ENCODE measurements around the gene GPNMB.
A peak's percentile ranks its signal among the peaks of the same experiment; 100 is the strongest.

GPNMB gene

DNA sequence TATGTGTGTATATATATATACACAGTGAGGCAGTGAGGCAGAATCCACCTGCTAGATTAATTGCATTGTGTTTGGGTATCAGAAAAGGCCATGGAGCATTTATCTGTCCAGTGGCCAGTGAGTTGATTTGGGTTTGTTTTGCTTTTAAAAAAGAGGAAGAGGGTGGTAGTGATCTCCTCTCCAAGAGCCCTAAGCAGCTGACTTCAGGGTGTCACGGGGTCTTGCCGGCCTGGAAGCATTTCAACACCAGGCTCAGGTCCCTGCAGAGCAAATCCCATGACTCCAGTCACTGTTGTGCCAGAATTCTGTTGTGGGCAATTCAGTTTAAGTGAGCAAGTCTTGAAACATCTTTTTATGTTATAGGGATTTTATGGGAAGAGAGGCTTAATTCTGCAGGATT lies 30.6 kb upstream of the GPNMB start:
- no CpG with 5 or more reads among the region's 2 CpGs for WGBS (ENCODE audit: extremely low coverage, insufficient coverage, insufficient read length)
- no peak overlapping the region for H2AK5ac ChIP-seq (ENCODE audit: low read length)
- DNase-seq = peak in 1 of 2 donors; percentile 29
- no peak overlapping the region for H3K23ac ChIP-seq (ENCODE audit: low read length)
- H2BK12ac ChIP-seq (ENCODE audit: low read length) = no peak overlapping the region
- H3K4me1 ChIP-seq (ENCODE audit: control insufficient read depth in 1 of 2, insufficient read depth in 2 of 2, low read length in 2 of 2) = no peaks in the 10 kb centered on the region
- H4K12ac ChIP-seq (ENCODE audit: low read depth, low read length) = no peak overlapping the region
- no peak overlapping the region for H3K27ac ChIP-seq (ENCODE audit: low read depth, low read length)
- H3K14ac ChIP-seq (ENCODE audit: low read length) = no peak overlapping the region
- H3K18ac ChIP-seq (ENCODE audit: low read length) = no peak overlapping the region
- no peak overlapping the region for H3K4me2 ChIP-seq (ENCODE audit: low read length)
- no peak overlapping the region for H4K8ac ChIP-seq (ENCODE audit: low read depth, low read length)
- no peak overlapping the region for H3K4me3 ChIP-seq (ENCODE audit: low read depth, low read length)
- H3K36me3 ChIP-seq (ENCODE audit: control insufficient read depth in 1 of 2, insufficient read depth in 2 of 2, low read length in 2 of 2) = no peaks in the 10 kb centered on the region
- H3K9me3 ChIP-seq (ENCODE audit: insufficient read depth, low read depth, low read length) = no peaks in the 10 kb centered on the region
- H3K27me3 ChIP-seq (ENCODE audit: insufficient read depth, low read length) = no peaks in the 10 kb centered on the region
- no peaks in the 10 kb centered on the region for H3K79me1 ChIP-seq (ENCODE audit: low read length)
- no peak overlapping the region for H3K9ac ChIP-seq (ENCODE audit: low read length)
- no peak overlapping the region for H4K91ac ChIP-seq (ENCODE audit: low read depth, low read length)
- no peak overlapping the region for H2BK120ac ChIP-seq (ENCODE audit: insufficient read depth, low read length, poor library complexity)
- no peak overlapping the region for H2BK5ac ChIP-seq (ENCODE audit: low read depth, low read length, poor library complexity)
- no peaks in the 10 kb centered on the region for H3K79me2 ChIP-seq (ENCODE audit: control insufficient read depth, insufficient read depth, low read length, poor library complexity)
- H2AFZ ChIP-seq (ENCODE audit: insufficient read depth, low read length, poor library complexity) = no peak overlapping the region
- no peak overlapping the region for H3K4ac ChIP-seq (ENCODE audit: low read depth, low read length)

DNA sequence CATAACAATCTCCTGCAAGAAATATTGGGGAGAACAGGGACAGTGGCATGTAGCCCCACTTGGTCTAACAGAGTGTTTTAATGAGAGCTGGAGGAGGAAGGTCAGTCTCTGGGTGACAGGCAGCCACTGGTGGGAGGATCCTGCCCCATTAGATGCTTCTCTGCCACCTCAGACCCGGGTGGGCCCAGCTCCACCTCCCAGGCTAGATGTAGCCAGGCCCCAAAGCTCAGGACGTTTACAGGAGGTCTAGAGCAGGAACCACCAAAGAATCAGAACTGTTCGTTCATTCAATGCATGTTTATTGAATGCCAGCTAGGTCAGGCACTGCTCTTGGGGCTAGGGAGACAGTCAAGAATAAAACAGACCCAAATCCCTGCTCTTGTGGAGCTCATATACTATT lies 28.4 kb upstream of the GPNMB start:
- H3K79me1 ChIP-seq (ENCODE audit: low read length) = no peaks in the 10 kb centered on the region
- H3K27me3 ChIP-seq (ENCODE audit: insufficient read depth, low read length) = no peaks in the 10 kb centered on the region
- no peak overlapping the region for H2BK12ac ChIP-seq (ENCODE audit: low read length)
- no peak overlapping the region for H3K18ac ChIP-seq (ENCODE audit: low read length)
- H3K4me2 ChIP-seq (ENCODE audit: low read length) = no peak overlapping the region
- no peak overlapping the region for H3K4ac ChIP-seq (ENCODE audit: low read depth, low read length)
- no peak overlapping the region for H4K91ac ChIP-seq (ENCODE audit: low read depth, low read length)
- no peaks in the 10 kb centered on the region for H3K36me3 ChIP-seq (ENCODE audit: control insufficient read depth in 1 of 2, insufficient read depth in 2 of 2, low read length in 2 of 2)
- no peak overlapping the region for H3K14ac ChIP-seq (ENCODE audit: low read length)
- no peaks in the 10 kb centered on the region for H3K9me3 ChIP-seq (ENCODE audit: insufficient read depth, low read depth, low read length)
- DNase-seq = no peak
- no peaks in the 10 kb centered on the region for H3K4me1 ChIP-seq (ENCODE audit: control insufficient read depth in 1 of 2, insufficient read depth in 2 of 2, low read length in 2 of 2)
- no peak overlapping the region for H3K23ac ChIP-seq (ENCODE audit: low read length)
- H3K79me2 ChIP-seq (ENCODE audit: control insufficient read depth, insufficient read depth, low read length, poor library complexity) = no peaks in the 10 kb centered on the region
- no peak overlapping the region for H4K12ac ChIP-seq (ENCODE audit: low read depth, low read length)
- no peak overlapping the region for H2BK120ac ChIP-seq (ENCODE audit: insufficient read depth, low read length, poor library complexity)
- no peak overlapping the region for H2AK5ac ChIP-seq (ENCODE audit: low read length)
- no CpG with 5 or more reads among the region's 3 CpGs for WGBS (ENCODE audit: extremely low coverage, insufficient coverage, insufficient read length)
- H3K4me3 ChIP-seq (ENCODE audit: low read depth, low read length) = no peak overlapping the region
- no peak overlapping the region for H2BK5ac ChIP-seq (ENCODE audit: low read depth, low read length, poor library complexity)
- no peak overlapping the region for H2AFZ ChIP-seq (ENCODE audit: insufficient read depth, low read length, poor library complexity)
- no peak overlapping the region for H3K9ac ChIP-seq (ENCODE audit: low read length)
- no peak overlapping the region for H4K8ac ChIP-seq (ENCODE audit: low read depth, low read length)
- H3K27ac ChIP-seq (ENCODE audit: low read depth, low read length) = no peak overlapping the region

DNA sequence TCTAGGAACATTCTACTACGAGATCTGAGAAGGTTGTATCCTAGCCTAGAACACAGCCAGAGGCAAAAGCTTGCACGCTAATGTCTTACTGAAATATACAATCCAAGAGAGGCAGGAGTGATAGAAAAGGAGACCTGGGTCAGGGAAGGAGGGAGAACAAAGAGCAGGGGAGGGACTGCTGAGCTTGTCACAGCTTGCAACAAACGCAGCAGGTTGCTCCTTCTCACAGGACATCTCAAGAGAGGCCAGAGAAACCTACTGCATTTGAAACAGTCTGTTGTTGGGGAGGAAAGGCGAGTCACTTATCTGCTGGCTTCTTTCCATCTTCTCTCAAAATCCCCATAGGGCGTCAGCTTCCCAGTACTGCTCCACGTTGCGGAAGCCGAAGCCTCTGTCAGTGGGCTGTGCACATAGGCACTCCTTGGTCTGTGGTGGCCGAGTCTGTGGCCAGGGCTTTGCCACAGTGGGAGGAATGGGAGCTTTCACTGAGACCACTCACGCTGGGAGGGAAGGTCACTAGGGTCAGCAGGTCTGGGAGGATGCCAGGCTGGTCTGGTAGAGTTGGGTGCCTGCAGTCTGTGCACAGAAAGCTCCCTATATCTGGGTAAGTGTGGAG lies 25.8 kb upstream of the GPNMB start:
- Histone ChIP-seq H2BK12ac (ENCODE audit: low read length) (no peak overlapping the region), H3K4ac (ENCODE audit: low read depth, low read length) (no peak overlapping the region), H3K9ac (ENCODE audit: low read length) (no peak overlapping the region), H3K27me3 (ENCODE audit: insufficient read depth, low read length) (no peaks in the 10 kb centered on the region), H3K4me1 (ENCODE audit: control insufficient read depth in 1 of 2, insufficient read depth in 2 of 2, low read length in 2 of 2) (no peaks in the 10 kb centered on the region), H2BK5ac (ENCODE audit: low read depth, low read length, poor library complexity) (no peak overlapping the region), H3K14ac (ENCODE audit: low read length) (no peak overlapping the region), H3K9me3 (ENCODE audit: insufficient read depth, low read depth, low read length) (no peaks in the 10 kb centered on the region), H2BK120ac (ENCODE audit: insufficient read depth, low read length, poor library complexity) (no peak overlapping the region), H3K27ac (ENCODE audit: low read depth, low read length) (no peak overlapping the region), H4K91ac (ENCODE audit: low read depth, low read length) (no peak overlapping the region), H3K4me2 (ENCODE audit: low read length) (no peak overlapping the region), H3K36me3 (ENCODE audit: control insufficient read depth in 1 of 2, insufficient read depth in 2 of 2, low read length in 2 of 2) (no peaks in the 10 kb centered on the region), H3K18ac (ENCODE audit: low read length) (no peak overlapping the region), H2AFZ (ENCODE audit: insufficient read depth, low read length, poor library complexity) (no peak overlapping the region), H4K12ac (ENCODE audit: low read depth, low read length) (no peak overlapping the region), H3K79me2 (ENCODE audit: control insufficient read depth, insufficient read depth, low read length, poor library complexity) (no peaks in the 10 kb centered on the region), H4K8ac (ENCODE audit: low read depth, low read length) (no peak overlapping the region), H3K23ac (ENCODE audit: low read length) (no peak overlapping the region), H2AK5ac (ENCODE audit: low read length) (no peak overlapping the region), H3K4me3 (ENCODE audit: low read depth, low read length) (no peak overlapping the region), H3K79me1 (ENCODE audit: low read length) (no peaks in the 10 kb centered on the region)
- no CpG with 5 or more reads among the region's 10 CpGs for WGBS (ENCODE audit: extremely low coverage, insufficient coverage, insufficient read length)
- no peak for DNase-seq

DNA sequence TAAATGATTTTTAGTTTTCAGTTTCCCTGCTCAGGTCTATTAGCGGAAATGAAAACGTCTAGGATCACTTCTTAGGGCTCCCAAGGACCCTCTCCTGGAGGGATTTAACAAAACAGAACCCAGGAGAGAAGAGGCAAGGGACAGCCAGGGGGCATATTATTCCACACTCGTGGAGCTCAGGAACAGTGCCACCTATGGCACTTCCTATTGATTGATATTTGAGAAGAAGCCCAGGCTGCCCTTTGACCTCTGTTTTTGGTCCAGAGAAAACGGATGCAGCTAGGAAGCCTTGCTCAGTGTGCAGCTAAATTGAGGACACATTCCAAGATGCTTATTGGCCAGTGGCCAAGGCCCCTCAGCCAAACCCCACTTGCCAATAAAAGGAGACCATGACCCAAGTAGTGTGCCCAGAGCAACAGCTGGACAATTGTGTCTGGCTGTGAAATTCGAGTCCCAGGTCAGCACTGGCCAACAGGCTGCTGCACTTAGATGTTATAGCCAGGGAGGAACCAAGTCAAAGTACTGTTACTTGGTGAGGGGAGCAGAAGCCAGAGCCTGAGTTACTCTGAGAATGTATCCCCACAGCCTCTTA lies 24.0 kb upstream of the GPNMB start:
- no CpG with 5 or more reads among the region's 5 CpGs for WGBS (ENCODE audit: extremely low coverage, insufficient coverage, insufficient read length)
- DNase-seq = no peak
- Histone ChIP-seq H3K27me3 (ENCODE audit: insufficient read depth, low read length) (no peaks in the 10 kb centered on the region), H3K36me3 (ENCODE audit: control insufficient read depth in 1 of 2, insufficient read depth in 2 of 2, low read length in 2 of 2) (no peaks in the 10 kb centered on the region), H2AFZ (ENCODE audit: insufficient read depth, low read length, poor library complexity) (no peak overlapping the region), H3K4ac (ENCODE audit: low read depth, low read length) (no peak overlapping the region), H3K23ac (ENCODE audit: low read length) (no peak overlapping the region), H4K91ac (ENCODE audit: low read depth, low read length) (no peak overlapping the region), H3K4me3 (ENCODE audit: low read depth, low read length) (no peak overlapping the region), H3K18ac (ENCODE audit: low read length) (no peak overlapping the region), H2BK12ac (ENCODE audit: low read length) (no peak overlapping the region), H2BK5ac (ENCODE audit: low read depth, low read length, poor library complexity) (no peak overlapping the region), H2BK120ac (ENCODE audit: insufficient read depth, low read length, poor library complexity) (no peak overlapping the region), H3K79me1 (ENCODE audit: low read length) (no peaks in the 10 kb centered on the region), H4K8ac (ENCODE audit: low read depth, low read length) (no peak overlapping the region), H3K79me2 (ENCODE audit: control insufficient read depth, insufficient read depth, low read length, poor library complexity) (no peaks in the 10 kb centered on the region), H3K14ac (ENCODE audit: low read length) (no peak overlapping the region), H3K4me1 (ENCODE audit: control insufficient read depth in 1 of 2, insufficient read depth in 2 of 2, low read length in 2 of 2) (no peaks in the 10 kb centered on the region), H3K9ac (ENCODE audit: low read length) (no peak overlapping the region), H2AK5ac (ENCODE audit: low read length) (no peak overlapping the region), H4K12ac (ENCODE audit: low read depth, low read length) (no peak overlapping the region), H3K9me3 (ENCODE audit: insufficient read depth, low read depth, low read length) (no peaks in the 10 kb centered on the region), H3K27ac (ENCODE audit: low read depth, low read length) (no peak overlapping the region), H3K4me2 (ENCODE audit: low read length) (no peak overlapping the region)
